GM21381 (cell line): ENCODE data around the gene GYPC.
"Not testable (repeated sequence)": the region's sequence is repeated elsewhere in the genome, so short reads cannot be mapped to it uniquely, and the experiment has no call there.

Experiments used
- ATAC-seq: cut with Tn5 transposase; IDR thresholded peaks from one replicate; pipeline ENCODE4 v1.9.1; 2021; ENCODE audit warnings: mild to moderate bottlenecking, moderate library complexity; ENCODE audit not compliant: unreplicated experiment

GYPC gene

GRCh38 chr2:126665483-126665882 lies 9.5 kb downstream of the GYPC start:
- ATAC-seq: no peak

- no peak for ATAC-seq
These were observed 12.3 kb downstream of the GYPC start for GRCh38 chr2:126668254-126668653.

GRCh38 chr2:126669772-126670171 lies 13.8 kb downstream of the GYPC start:
- ATAC-seq: no peak

GRCh38 chr2:126671488-126671887 lies 15.5 kb downstream of the GYPC start:
- ATAC-seq: no peak

- ATAC-seq: no peak
These were observed 17.1 kb downstream of the GYPC start for GRCh38 chr2:126672980-126673605.

- no peak for ATAC-seq
These were observed 18.3 kb downstream of the GYPC start for GRCh38 chr2:126674075-126674744.

GRCh38 chr2:126675637-126676036 lies 19.7 kb downstream of the GYPC start:
- ATAC-seq: no peak

GRCh38 chr2:126676221-126677175 lies 20.5 kb downstream of the GYPC start:
- no peak for ATAC-seq

GRCh38 chr2:126677176-126677538 lies 21.2 kb downstream of the GYPC start:
- ATAC-seq: no peak

GRCh38 chr2:126678269-126679065 lies 22.5 kb downstream of the GYPC start:
- no peak for ATAC-seq

GRCh38 chr2:126679094-126679713 lies 23.2 kb downstream of the GYPC start:
- ATAC-seq: no peak

- no peak for ATAC-seq
These were observed 25.5 kb downstream of the GYPC start for GRCh38 chr2:126681505-126681904.

GRCh38 chr2:126685629-126686028 lies 29.7 kb downstream of the GYPC start:
- ATAC-seq: no peak

GRCh38 chr2:126686286-126686685 lies 30.3 kb downstream of the GYPC start:
- no peak for ATAC-seq

- no peak for ATAC-seq
These were observed 31.0 kb downstream of the GYPC start for GRCh38 chr2:126686841-126687485.

GRCh38 chr2:126687503-126687902 lies 31.5 kb downstream of the GYPC start:
- no peak for ATAC-seq

GRCh38 chr2:126688594-126688993 lies 32.6 kb downstream of the GYPC start:
- ATAC-seq: not testable (repeated sequence)

- ATAC-seq: not testable (repeated sequence)
These were observed 36.3 kb downstream of the GYPC start for GRCh38 chr2:126692241-126692640.

- ATAC-seq: not testable (repeated sequence)
These were observed 37.1 kb downstream of the GYPC start for GRCh38 chr2:126692934-126693592.
